ENCODE results near the gene COX19.
A peak's percentile ranks its signal among the peaks of the same experiment; 100 is the strongest.

The COX19 gene

GRCh38 chr7:995571-995970, 20.2 kb upstream of the COX19 start:
- H3K4me3 ChIP-seq (replicated peaks; ENCODE audit: low read depth, low read length): no peak overlapping the region
- H3K27me3 ChIP-seq (replicated peaks; ENCODE audit: control insufficient read depth, insufficient read depth, low read length): no peaks in the 10 kb centered on the region
- TF ChIP-seq CTCF (IDR thresholded peaks at IDR 0.05; ENCODE audit: insufficient read depth, low read length, poor library complexity, severe bottlenecking): no peak
- peaks cover 14% of the 10 kb centered on the region for H3K36me3 ChIP-seq (ENCODE audit: control insufficient read depth, insufficient read depth, low read length)
- no peak for DNase-seq (ENCODE audit: extremely low read depth, insufficient read length)

GRCh38 chr7:994592-995308, 19.4 kb upstream of the COX19 start:
- DNase-seq (ENCODE audit: extremely low read depth, insufficient read length): no peak
- TF ChIP-seq CTCF (IDR thresholded peaks at IDR 0.05; ENCODE audit: insufficient read depth, low read length, poor library complexity, severe bottlenecking): no peak

GRCh38 chr7:992709-993607, 17.6 kb upstream of the COX19 start:
- TF ChIP-seq CTCF (IDR thresholded peaks at IDR 0.05; ENCODE audit: insufficient read depth, low read length, poor library complexity, severe bottlenecking): peak; percentile 100
- no peak overlapping the region for H3K4me3 ChIP-seq (replicated peaks; ENCODE audit: low read depth, low read length)

More at GRCh38 chr7:994592-995308, 19.4 kb upstream of the COX19 start:
- peaks cover 14% of the 10 kb centered on the region for H3K36me3 ChIP-seq (ENCODE audit: control insufficient read depth, insufficient read depth, low read length)
- H3K4me3 ChIP-seq (replicated peaks; ENCODE audit: low read depth, low read length): no peak overlapping the region
- no peaks in the 10 kb centered on the region for H3K27me3 ChIP-seq (replicated peaks; ENCODE audit: control insufficient read depth, insufficient read depth, low read length)

GRCh38 chr7:991729-992656, 16.6 kb upstream of the COX19 start:
- no peak for DNase-seq (ENCODE audit: extremely low read depth, insufficient read length)
- H3K4me3 ChIP-seq (replicated peaks; ENCODE audit: low read depth, low read length): no peak overlapping the region
- no peaks in the 10 kb centered on the region for H3K27me3 ChIP-seq (replicated peaks; ENCODE audit: control insufficient read depth, insufficient read depth, low read length)
- no peak for TF ChIP-seq CTCF (IDR thresholded peaks at IDR 0.05; ENCODE audit: insufficient read depth, low read length, poor library complexity, severe bottlenecking)
- peaks cover 8% of the 10 kb centered on the region for H3K36me3 ChIP-seq (ENCODE audit: control insufficient read depth, insufficient read depth, low read length)

More at GRCh38 chr7:992709-993607, 17.6 kb upstream of the COX19 start:
- Histone ChIP-seq H3K27me3 (replicated peaks; ENCODE audit: control insufficient read depth, insufficient read depth, low read length) (no peaks in the 10 kb centered on the region), H3K36me3 (ENCODE audit: control insufficient read depth, insufficient read depth, low read length) (peaks cover 14% of the 10 kb centered on the region)
- peak; percentile 90 for DNase-seq (ENCODE audit: extremely low read depth, insufficient read length)

GRCh38 chr7:990933-991728, 15.8 kb upstream of the COX19 start:
- TF ChIP-seq CTCF (IDR thresholded peaks at IDR 0.05; ENCODE audit: insufficient read depth, low read length, poor library complexity, severe bottlenecking): no peak
- no peaks in the 10 kb centered on the region for H3K27me3 ChIP-seq (replicated peaks; ENCODE audit: control insufficient read depth, insufficient read depth, low read length)
- no peak overlapping the region for H3K4me3 ChIP-seq (replicated peaks; ENCODE audit: low read depth, low read length)
- no peak for DNase-seq (ENCODE audit: extremely low read depth, insufficient read length)
- peaks cover 3% of the 10 kb centered on the region for H3K36me3 ChIP-seq (ENCODE audit: control insufficient read depth, insufficient read depth, low read length)

Data from GM06990 (cell line).